Stimulated activated effector memory CD8-positive, alpha-beta T cell treated with anti-CD3 and anti-CD28 coated beads, Interleukin-12 subunit alpha, Interleukin-12 subunit beta, amount 100 ng/mL, for 72 hours (primary cell): ENCODE data around the gene CYB561D1.

Experiments
- ATAC-seq: fragments of 150-1000 bp; cut with Tn5 transposase; 2 replicates; pipeline ENCODE4 v1.10.0; 2021
- DNase-seq, 2 donors: peaks; one replicate each; pipeline ENCODE4 v3.0.0; 2021 to 2022; ENCODE audit warnings: low spot score in 2 of 2
- H3K27ac Mint-ChIP-seq: one replicate; pipeline ENCODE4 v1.8.0; 2022; ENCODE audit warnings: mild to moderate bottlenecking, mixed read lengths
- H3K36me3 Mint-ChIP-seq: one replicate; pipeline ENCODE4 v1.8.0; 2022; ENCODE audit warnings: mild to moderate bottlenecking, mixed read lengths
- H3K4me1 Mint-ChIP-seq: one replicate; pipeline ENCODE4 v1.8.0; 2022; ENCODE audit warnings: mixed read lengths
- H3K4me3 Mint-ChIP-seq: one replicate; pipeline ENCODE4 v1.8.0; 2022; ENCODE audit warnings: mild to moderate bottlenecking, mixed read lengths
- H3K9me3 Mint-ChIP-seq: one replicate; pipeline ENCODE4 v1.8.0; 2022; ENCODE audit warnings: mixed read lengths

Gene CYB561D1

GRCh38 chr1:109541102-109541501, 47.2 kb downstream of the CYB561D1 start:
- Mint-ChIP-seq H3K9me3 (no peaks in the 10 kb centered on the region), H3K4me1 (peaks cover under 1% of the 10 kb centered on the region), H3K27ac (no peak overlapping the region), H3K4me3 (no peak overlapping the region), H3K36me3 (no peaks in the 10 kb centered on the region)
- DNase-seq (no peak), ATAC-seq (no peak)

GRCh38 chr1:109542657-109543056, 48.8 kb downstream of the CYB561D1 start:
- H3K4me1 Mint-ChIP-seq, result peaks cover 15% of the 10 kb centered on the region

DNA sequence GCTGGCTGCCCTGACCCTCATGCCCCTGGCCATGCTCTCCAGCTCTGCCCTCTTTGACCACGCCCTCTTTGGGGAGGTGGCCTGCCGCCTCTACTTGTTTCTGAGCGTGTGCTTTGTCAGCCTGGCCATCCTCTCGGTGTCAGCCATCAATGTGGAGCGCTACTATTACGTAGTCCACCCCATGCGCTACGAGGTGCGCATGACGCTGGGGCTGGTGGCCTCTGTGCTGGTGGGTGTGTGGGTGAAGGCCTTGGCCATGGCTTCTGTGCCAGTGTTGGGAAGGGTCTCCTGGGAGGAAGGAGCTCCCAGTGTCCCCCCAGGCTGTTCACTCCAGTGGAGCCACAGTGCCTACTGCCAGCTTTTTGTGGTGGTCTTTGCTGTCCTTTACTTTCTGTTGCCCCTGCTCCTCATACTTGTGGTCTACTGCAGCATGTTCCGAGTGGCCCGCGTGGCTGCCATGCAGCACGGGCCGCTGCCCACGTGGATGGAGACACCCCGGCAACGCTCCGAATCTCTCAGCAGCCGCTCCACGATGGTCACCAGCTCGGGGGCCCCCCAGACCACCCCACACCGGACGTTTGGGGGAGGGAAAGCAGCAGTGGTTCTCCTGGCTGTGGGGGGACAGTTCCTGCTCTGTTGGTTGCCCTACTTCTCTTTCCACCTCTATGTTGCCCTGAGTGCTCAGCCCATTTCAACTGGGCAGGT, 49.5 kb downstream of the CYB561D1 start:
- peaks cover 20% of the 10 kb centered on the region for H3K4me1 Mint-ChIP-seq
- DNase-seq, result no peak
- no peak for ATAC-seq
- no peaks in the 10 kb centered on the region for H3K9me3 Mint-ChIP-seq
- H3K36me3 Mint-ChIP-seq, result peaks cover 7% of the 10 kb centered on the region
- H3K27ac Mint-ChIP-seq, result no peak overlapping the region
- no peak overlapping the region for H3K4me3 Mint-ChIP-seq

More at GRCh38 chr1:109542657-109543056, 48.8 kb downstream of the CYB561D1 start:
- H3K9me3 Mint-ChIP-seq, result no peaks in the 10 kb centered on the region
- no peak overlapping the region for H3K27ac Mint-ChIP-seq
- no peak for ATAC-seq
- no peaks in the 10 kb centered on the region for H3K36me3 Mint-ChIP-seq
- no peak for DNase-seq
- no peak overlapping the region for H3K4me3 Mint-ChIP-seq

DNA sequence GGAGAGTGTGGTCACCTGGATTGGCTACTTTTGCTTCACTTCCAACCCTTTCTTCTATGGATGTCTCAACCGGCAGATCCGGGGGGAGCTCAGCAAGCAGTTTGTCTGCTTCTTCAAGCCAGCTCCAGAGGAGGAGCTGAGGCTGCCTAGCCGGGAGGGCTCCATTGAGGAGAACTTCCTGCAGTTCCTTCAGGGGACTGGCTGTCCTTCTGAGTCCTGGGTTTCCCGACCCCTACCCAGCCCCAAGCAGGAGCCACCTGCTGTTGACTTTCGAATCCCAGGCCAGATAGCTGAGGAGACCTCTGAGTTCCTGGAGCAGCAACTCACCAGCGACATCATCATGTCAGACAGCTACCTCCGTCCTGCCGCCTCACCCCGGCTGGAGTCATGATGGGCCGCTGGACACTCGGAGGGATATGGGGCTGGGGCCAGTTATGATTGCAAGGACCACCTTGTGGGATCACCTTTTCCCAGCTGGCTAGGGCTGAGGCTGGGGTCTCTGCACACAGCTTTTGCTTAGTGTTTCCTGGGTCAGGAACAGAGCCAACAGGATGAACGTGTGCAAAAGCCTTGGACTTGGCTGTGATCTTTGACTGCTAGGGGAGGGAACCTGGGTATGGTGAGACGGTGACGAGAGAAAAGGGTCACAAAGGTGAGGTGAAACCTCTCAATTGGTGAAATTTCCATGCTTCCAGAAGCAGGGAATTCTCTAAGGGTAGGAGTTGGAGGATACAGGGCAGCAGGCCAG, 50.3 kb downstream of the CYB561D1 start:
- Mint-ChIP-seq H3K27ac (peak overlapping the region; percentile 13), H3K4me3 (no peak overlapping the region), H3K9me3 (no peaks in the 10 kb centered on the region), H3K4me1 (peaks cover 27% of the 10 kb centered on the region), H3K36me3 (peaks cover 13% of the 10 kb centered on the region)
- DNase-seq (no peak), ATAC-seq (no peak)

- Mint-ChIP-seq H3K27ac (peak overlapping the region; percentile 98), H3K4me3 (peak overlapping the region; percentile 97), H3K9me3 (no peaks in the 10 kb centered on the region), H3K36me3 (peaks cover 16% of the 10 kb centered on the region), H3K4me1 (peaks cover 42% of the 10 kb centered on the region)
- peak; percentile 58 for ATAC-seq
- DNase-seq, result peak; percentile 78 to 91
Observed at GRCh38 chr1:109546311-109547109, 52.6 kb downstream of the CYB561D1 start.

DNA sequence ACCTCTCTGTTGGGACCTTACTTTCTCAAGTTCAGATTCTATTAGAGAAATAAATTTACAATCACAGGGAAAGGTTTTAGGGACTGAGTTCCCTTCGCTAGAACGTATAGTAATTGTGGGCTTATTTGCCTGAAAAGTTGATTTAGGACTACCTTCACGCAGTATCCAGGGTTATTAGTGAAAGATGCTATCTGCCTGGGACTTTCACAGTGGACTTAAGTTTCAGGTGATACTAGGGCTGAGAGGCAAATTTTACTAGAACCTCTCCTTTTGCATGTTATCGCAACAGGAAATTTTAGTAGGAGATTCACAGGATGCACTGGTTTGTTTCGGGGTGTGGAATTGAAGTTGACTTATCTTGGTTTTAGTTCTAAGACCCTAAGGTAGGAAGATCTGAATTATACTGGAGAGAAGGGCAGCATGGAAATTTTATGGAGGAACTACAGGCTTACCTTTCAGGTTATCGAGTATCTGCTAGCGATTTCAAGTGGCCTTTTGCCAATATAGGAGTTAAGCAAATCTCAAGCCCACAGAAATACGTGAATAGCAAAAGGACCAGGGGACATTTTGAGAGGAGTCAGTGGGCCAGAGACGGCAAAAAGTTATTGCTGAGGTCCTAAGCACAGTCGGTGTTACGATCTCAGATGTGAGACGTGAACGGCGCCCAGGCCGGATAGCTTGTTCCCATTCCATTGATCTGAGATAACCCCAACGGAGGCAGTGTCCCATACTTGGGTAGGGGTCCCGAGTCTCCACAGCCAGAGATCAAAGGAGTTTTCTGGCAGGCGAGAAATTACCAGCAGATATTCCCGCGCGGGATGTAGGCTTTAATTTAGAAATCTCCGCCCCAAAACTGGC, 53.8 kb downstream of the CYB561D1 start:
- DNase-seq (peak in 1 of 2 donors; percentile 72), ATAC-seq (peak; percentile 12)
- Mint-ChIP-seq H3K9me3 (no peaks in the 10 kb centered on the region), H3K4me3 (peak overlapping the region; percentile 97), H3K27ac (peak overlapping the region; percentile 98), H3K36me3 (peaks cover 22% of the 10 kb centered on the region), H3K4me1 (peaks cover 45% of the 10 kb centered on the region)

GRCh38 chr1:109548321-109549267, 54.7 kb downstream of the CYB561D1 start, which contains the start of gene GNAI3:
GNAI3 (plus strand) TSS chr1:109548615; CDS start chr1:109548721, 106 bp downstream.
- peaks cover 50% of the 10 kb centered on the region for H3K4me1 Mint-ChIP-seq
- H3K27ac Mint-ChIP-seq, result peak within 1 kb of the TSS; percentile 98
- peak within 1 kb of the TSS; percentile 97 for H3K4me3 Mint-ChIP-seq
- peaks cover 24% of the 10 kb centered on the region for H3K36me3 Mint-ChIP-seq
- ATAC-seq (peak; percentile 99), DNase-seq (peak; percentile 78 to 97)
- no peaks in the 10 kb centered on the region for H3K9me3 Mint-ChIP-seq
